Effector memory CD8-positive, alpha-beta T cell (primary cell): ENCODE results near the gene FEM1B.
"Not testable (repeated sequence)": the region's sequence is repeated elsewhere in the genome, so short reads cannot be mapped to it uniquely, and the experiment has no call there.

ENCODE experiments used
- ATAC-seq: fragments of 150-1000 bp; cut with Tn5 transposase; replicated peaks from 2 replicates; pipeline ENCODE4 v1.10.0; 2021; ENCODE audit warnings: mild to moderate bottlenecking, moderate library complexity
- DNase-seq, 3 experiments: peaks; one replicate each; pipeline ENCODE4 v3.0.0; 2021
- H3K27ac Mint-ChIP-seq, 2 donors: one replicate each; pipeline ENCODE4 v1.8.0; 2022; ENCODE audit warnings: mild to moderate bottlenecking in 2 of 2, mixed read lengths in 2 of 2, moderate library complexity in 2 of 2
- H3K27me3 Mint-ChIP-seq, 2 donors: one replicate each; pipeline ENCODE4 v1.8.0; 2022; ENCODE audit warnings: mixed read lengths in 2 of 2
- H3K36me3 Mint-ChIP-seq: one replicate; pipeline ENCODE4 v1.8.0; 2022; ENCODE audit warnings: mild to moderate bottlenecking, moderate library complexity, mixed read lengths; ENCODE audit not compliant: insufficient read depth
- H3K4me1 Mint-ChIP-seq, 2 donors: one replicate each; pipeline ENCODE4 v1.8.0; 2022; ENCODE audit warnings: low read depth in 2 of 2, mixed read lengths in 2 of 2
- H3K4me3 Mint-ChIP-seq, 2 donors: one replicate each; pipeline ENCODE4 v1.8.0; 2022; ENCODE audit warnings: mild to moderate bottlenecking in 2 of 2, mixed read lengths in 2 of 2, moderate library complexity in 2 of 2
- H3K9me3 Mint-ChIP-seq, 2 donors: one replicate each; pipeline ENCODE4 v1.8.0; 2022; ENCODE audit warnings: mixed read lengths in 2 of 2
- total RNA-seq, 9 experiments: gene quantifications; one replicate each; lab custom pipeline; 2026; lab: John Stamatoyannopoulos, UW

Gene FEM1B
- total RNA-seq, result 60.7 to 147 (median 108) reads per million in 9 experiments

GRCh38 chr15:68277603-68278344 lies at the start of gene FEM1B:
TSS of gene FEM1B (plus strand) at chr15:68277745. CDS start at chr15:68278418, 673 bp downstream.
- Mint-ChIP-seq H3K27ac (peak within 1 kb of the TSS; percentile 100), H3K36me3 (peaks cover 30% of the 10 kb centered on the region), H3K4me1 (peaks cover 36 to 52% of the 10 kb centered on the region in 2 donors), H3K4me3 (peak within 1 kb of the TSS; percentile 94 to 99), H3K27me3 (no peaks in the 10 kb centered on the region), H3K9me3 (peaks cover 0 to 9% of the 10 kb centered on the region in 2 donors)
- ATAC-seq (peak; percentile 77), DNase-seq (peak; percentile 83 to 89 (median 84))

GRCh38 chr15:68228143-68228970 lies 49.2 kb upstream of the FEM1B start:
- Mint-ChIP-seq H3K4me3 (peak overlapping the region; percentile 87 to 94), H3K27ac (peak overlapping the region; percentile 91 to 92), H3K4me1 (peaks cover 23 to 25% of the 10 kb centered on the region in 2 donors), H3K9me3 (no peaks in the 10 kb centered on the region), H3K27me3 (peaks cover 2 to 4% of the 10 kb centered on the region in 2 donors), H3K36me3 (peaks cover 6% of the 10 kb centered on the region)
- ATAC-seq, result no peak
- DNase-seq, result no peak

GRCh38 chr15:68228971-68229385 lies 48.6 kb upstream of the FEM1B start:
- Mint-ChIP-seq H3K36me3 (peaks cover 6% of the 10 kb centered on the region), H3K27me3 (peaks cover 7 to 10% of the 10 kb centered on the region in 2 donors), H3K4me1 (peaks cover 23 to 25% of the 10 kb centered on the region in 2 donors), H3K4me3 (peak overlapping the region; percentile 87 to 94), H3K9me3 (no peaks in the 10 kb centered on the region), H3K27ac (peak overlapping the region; percentile 91 to 92)
- DNase-seq (no peak), ATAC-seq (no peak)

- Mint-ChIP-seq H3K27me3 (peaks cover 13 to 16% of the 10 kb centered on the region in 2 donors), H3K4me1 (peaks cover 23 to 25% of the 10 kb centered on the region in 2 donors), H3K36me3 (peaks cover 6% of the 10 kb centered on the region), H3K9me3 (no peaks in the 10 kb centered on the region), H3K27ac (peak within 1 kb of the TSS; percentile 91 to 92), H3K4me3 (peak within 1 kb of the TSS; percentile 87 to 94)
- DNase-seq (peak; percentile 73 to 75 (median 74)), ATAC-seq (peak; percentile 80)
These were observed 48.0 kb upstream of the FEM1B start, which contains the start of gene CLN6 for GRCh38 chr15:68229386-68230156. TSS of gene CLN6 (minus strand) at chr15:68229728. CDS start at chr15:68229584, 144 bp downstream.

- H3K27me3 Mint-ChIP-seq, result peaks cover 16 to 21% of the 10 kb centered on the region in 2 donors
- ATAC-seq (no peak), DNase-seq (no peak)
- H3K4me1 Mint-ChIP-seq, result peaks cover 16 to 20% of the 10 kb centered on the region in 2 donors
- H3K27ac Mint-ChIP-seq, result peak overlapping the region; percentile 76 to 82
- H3K36me3 Mint-ChIP-seq, result peaks cover 6% of the 10 kb centered on the region
- peak overlapping the region; percentile 87 to 94 for H3K4me3 Mint-ChIP-seq
- H3K9me3 Mint-ChIP-seq, result no peaks in the 10 kb centered on the region
These were observed 47.1 kb upstream of the FEM1B start for GRCh38 chr15:68230157-68231100.

GRCh38 chr15:68231102-68231818 lies 46.3 kb upstream of the FEM1B start:
- Mint-ChIP-seq H3K36me3 (peaks cover 6% of the 10 kb centered on the region), H3K4me1 (peaks cover 16 to 20% of the 10 kb centered on the region in 2 donors), H3K9me3 (no peaks in the 10 kb centered on the region), H3K4me3 (peak overlapping the region in 1 of 2 donors; percentile 61), H3K27ac (peak overlapping the region in 1 of 2 donors; percentile 4), H3K27me3 (peaks cover 18 to 21% of the 10 kb centered on the region in 2 donors)
- no peak for ATAC-seq
- DNase-seq, result no peak

GRCh38 chr15:68232449-68232848 lies 45.1 kb upstream of the FEM1B start:
- Mint-ChIP-seq H3K27ac (no peak overlapping the region), H3K36me3 (peaks cover 6% of the 10 kb centered on the region), H3K4me3 (no peak overlapping the region), H3K27me3 (peaks cover 21 to 24% of the 10 kb centered on the region in 2 donors), H3K9me3 (no peaks in the 10 kb centered on the region), H3K4me1 (peaks cover 16 to 19% of the 10 kb centered on the region in 2 donors)
- DNase-seq, result no peak
- no peak for ATAC-seq

GRCh38 chr15:68232937-68233336 lies 44.6 kb upstream of the FEM1B start:
- H3K4me1 Mint-ChIP-seq, result peaks cover 15 to 16% of the 10 kb centered on the region in 2 donors
- no peak overlapping the region for H3K27ac Mint-ChIP-seq
- no peak overlapping the region for H3K4me3 Mint-ChIP-seq
- H3K36me3 Mint-ChIP-seq, result peaks cover 6% of the 10 kb centered on the region
- DNase-seq (no peak), ATAC-seq (no peak)
- no peaks in the 10 kb centered on the region for H3K9me3 Mint-ChIP-seq
- peaks cover 21 to 27% of the 10 kb centered on the region in 2 donors for H3K27me3 Mint-ChIP-seq

- H3K27me3 Mint-ChIP-seq, result peaks cover 21 to 34% of the 10 kb centered on the region in 2 donors
- no peaks in the 10 kb centered on the region for H3K9me3 Mint-ChIP-seq
- ATAC-seq (no peak), DNase-seq (no peak)
- H3K4me3 Mint-ChIP-seq, result no peak overlapping the region
- peaks cover 5 to 6% of the 10 kb centered on the region in 2 donors for H3K4me1 Mint-ChIP-seq
- peaks cover 6% of the 10 kb centered on the region for H3K36me3 Mint-ChIP-seq
- no peak overlapping the region for H3K27ac Mint-ChIP-seq
These were observed 43.5 kb upstream of the FEM1B start for GRCh38 chr15:68234060-68234459.

GRCh38 chr15:68234520-68234919 lies 43.0 kb upstream of the FEM1B start:
- H3K27me3 Mint-ChIP-seq, result peaks cover 21 to 34% of the 10 kb centered on the region in 2 donors
- not testable (repeated sequence) for H3K4me3 Mint-ChIP-seq, H3K36me3 Mint-ChIP-seq, ATAC-seq, H3K27ac Mint-ChIP-seq, H3K9me3 Mint-ChIP-seq, H3K4me1 Mint-ChIP-seq, DNase-seq

GRCh38 chr15:68235022-68235421 lies 42.5 kb upstream of the FEM1B start:
- Mint-ChIP-seq H3K9me3 (no peaks in the 10 kb centered on the region), H3K36me3 (peaks cover 3% of the 10 kb centered on the region), H3K4me1 (peaks cover 2 to 3% of the 10 kb centered on the region in 2 donors), H3K27ac (no peak overlapping the region), H3K4me3 (no peak overlapping the region), H3K27me3 (peaks cover 21 to 34% of the 10 kb centered on the region in 2 donors)
- DNase-seq, result no peak
- no peak for ATAC-seq
